Dedifferentiated amniotic fluid mesenchymal stem cell (primary cell): ENCODE results near the gene BCAN.
A peak's percentile ranks its signal among the peaks of the same experiment; 100 is the strongest.

ENCODE experiments used
- DNase-seq: peaks from one replicate; pipeline ENCODE4 v3.0.0-alpha.2; 2016; ENCODE audit errors: extremely low spot score

The BCAN gene

GRCh38 chr1:156659988-156660751 is 18.3 kb downstream of the BCAN start:
- DNase-seq, result peak; percentile 93

- DNase-seq, result no peak
Observed at GRCh38 chr1:156660752-156661112, 18.8 kb downstream of the BCAN start.

- DNase-seq, result no peak
Observed at GRCh38 chr1:156662005-156662799, 20.3 kb downstream of the BCAN start.

GRCh38 chr1:156662800-156663055 is 20.8 kb downstream of the BCAN start:
- no peak for DNase-seq

- no peak for DNase-seq
Observed at GRCh38 chr1:156663178-156663577, 21.3 kb downstream of the BCAN start.

GRCh38 chr1:156664046-156664766 is 22.3 kb downstream of the BCAN start:
- DNase-seq, result no peak

- DNase-seq, result no peak
Observed at GRCh38 chr1:156664767-156665411, 23.0 kb downstream of the BCAN start.

- no peak for DNase-seq
Observed at GRCh38 chr1:156665539-156665938, 23.6 kb downstream of the BCAN start.

GRCh38 chr1:156666862-156667609 is 25.1 kb downstream of the BCAN start:
- DNase-seq, result no peak

- no peak for DNase-seq
Observed at GRCh38 chr1:156667610-156667967, 25.7 kb downstream of the BCAN start.

GRCh38 chr1:156667968-156668709 is 26.2 kb downstream of the BCAN start:
- DNase-seq, result no peak

- DNase-seq, result no peak
Observed at GRCh38 chr1:156668801-156669637, 27.1 kb downstream of the BCAN start.

GRCh38 chr1:156669794-156670193 is 27.9 kb downstream of the BCAN start:
- DNase-seq, result no peak

- DNase-seq, result no peak
Observed at GRCh38 chr1:156670359-156670758, 28.4 kb downstream of the BCAN start.

- no peak for DNase-seq
Observed at GRCh38 chr1:156670791-156671190, 28.9 kb downstream of the BCAN start.

GRCh38 chr1:156671804-156672203 is 29.9 kb downstream of the BCAN start:
- DNase-seq, result no peak

- no peak for DNase-seq
Observed at GRCh38 chr1:156673387-156674121, 31.6 kb downstream of the BCAN start.

- DNase-seq, result no peak
Observed at GRCh38 chr1:156675210-156676113, 33.5 kb downstream of the BCAN start.
